Measurements from ENCODE around the gene TP53TG3. TPM values are rescaled to one million over a fixed set of nuclear protein-coding genes. Genes with fewer than 3 reads are reported as not detected.
"Not testable (repeated sequence)": the region's sequence is repeated elsewhere in the genome, so short reads cannot be mapped to it uniquely, and the experiment has no call there.

The TP53TG3 gene, protein sequence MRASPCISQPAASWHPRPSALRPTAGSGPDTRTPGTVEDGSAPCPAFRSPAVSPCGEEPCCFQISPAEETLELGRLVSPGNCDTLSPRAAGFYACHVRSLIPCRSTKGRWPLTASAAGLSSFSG
- total RNA-seq (ENCODE audit: low replicate concordance) = not detected in 2 replicates

DNA sequence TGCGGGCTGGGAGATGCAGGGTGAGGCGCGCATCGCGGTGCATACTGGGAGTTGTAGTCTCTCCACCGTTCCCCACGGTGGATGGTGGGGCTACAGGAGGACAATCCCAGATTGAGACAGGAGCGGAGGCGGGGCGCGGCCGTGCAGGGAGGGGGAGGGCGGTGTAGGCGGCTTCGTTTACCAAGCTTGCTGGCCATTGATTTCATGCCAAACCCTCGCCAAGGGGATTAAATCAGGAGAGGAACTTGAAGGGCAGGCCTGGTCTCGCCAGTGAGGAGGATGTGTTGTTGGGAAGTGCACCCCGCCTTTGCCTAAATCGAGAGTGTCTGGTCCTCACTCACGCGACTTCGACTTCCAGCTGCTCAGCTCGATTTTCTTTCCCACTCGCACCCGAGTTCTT is at the start of gene TP53TG3:
TP53TG3 (minus strand) TSS at position 101 of the 400 bp plus-strand sequence; CDS start at position 33, 68 bp downstream.
- DNase-seq (ENCODE audit: low read depth) = not testable (repeated sequence)

DNA sequence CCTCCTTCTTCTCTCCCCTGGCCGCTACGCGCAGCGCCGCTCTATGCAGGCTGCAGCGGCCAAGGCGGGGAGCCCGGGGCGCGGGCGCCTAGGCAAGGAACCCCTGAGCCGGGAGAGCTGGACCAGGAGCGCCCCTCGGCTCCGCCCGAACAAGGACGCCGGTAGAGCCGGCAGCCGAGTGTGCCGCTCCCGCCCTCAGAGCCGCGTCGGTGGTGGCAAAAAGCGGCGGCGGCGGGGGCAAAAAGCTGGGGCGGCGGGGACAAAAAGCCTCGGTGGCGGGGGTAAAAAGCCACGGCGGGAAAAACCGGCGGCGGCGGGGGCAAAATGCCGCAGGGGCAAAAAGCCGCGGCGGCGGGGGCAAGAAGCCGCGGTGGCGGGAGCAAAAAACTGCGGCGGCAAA is 25.1 kb downstream of the TP53TG3 start:
- H3K4me3 ChIP-seq (ENCODE audit: low read depth, low read length) = not testable (repeated sequence)

More for the DNA sequence above, at the start of gene TP53TG3:
- H3K4me3 ChIP-seq (ENCODE audit: low read depth, low read length) = not testable (repeated sequence)

DNA sequence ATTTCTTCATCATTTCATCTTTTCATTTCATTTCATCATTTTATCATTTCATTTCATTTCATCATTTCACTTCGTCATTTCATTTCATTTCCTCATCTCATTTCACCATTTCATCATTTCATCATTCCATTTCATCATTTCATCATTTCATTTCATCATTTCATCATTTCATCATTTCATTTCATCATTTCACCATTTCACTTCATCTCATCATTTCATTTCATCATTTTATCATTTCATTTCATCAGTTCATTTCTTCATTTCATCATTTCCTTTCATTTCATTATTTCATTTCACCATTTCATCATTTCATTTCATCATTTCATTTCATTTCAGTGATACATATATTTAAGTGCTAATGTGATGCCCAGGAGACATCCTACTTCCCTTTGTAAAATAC is 28.4 kb downstream of the TP53TG3 start:
- not testable (repeated sequence) for DNase-seq (ENCODE audit: low read depth); H3K4me3 ChIP-seq (ENCODE audit: low read depth, low read length)

More for the DNA sequence above, 25.1 kb downstream of the TP53TG3 start:
- not testable (repeated sequence) for DNase-seq (ENCODE audit: low read depth)

DNA sequence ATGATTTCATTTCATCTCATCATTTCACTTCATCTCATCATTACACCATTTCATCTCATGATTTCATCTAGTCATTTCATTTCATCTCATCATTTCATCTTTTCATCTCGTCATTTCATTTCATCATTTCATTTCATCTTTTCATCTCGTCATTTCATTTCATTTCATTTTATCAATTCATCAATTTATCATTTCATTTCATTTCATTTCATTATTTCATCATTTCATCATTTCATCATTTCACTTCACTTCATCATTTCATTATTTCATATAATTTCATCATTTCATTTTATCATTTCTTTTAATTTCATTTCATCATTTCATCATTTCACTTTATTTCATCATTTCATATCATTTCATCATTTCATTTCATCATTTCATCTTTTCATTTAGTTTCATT is 29.2 kb downstream of the TP53TG3 start:
- DNase-seq (ENCODE audit: low read depth) = not testable (repeated sequence)

DNA sequence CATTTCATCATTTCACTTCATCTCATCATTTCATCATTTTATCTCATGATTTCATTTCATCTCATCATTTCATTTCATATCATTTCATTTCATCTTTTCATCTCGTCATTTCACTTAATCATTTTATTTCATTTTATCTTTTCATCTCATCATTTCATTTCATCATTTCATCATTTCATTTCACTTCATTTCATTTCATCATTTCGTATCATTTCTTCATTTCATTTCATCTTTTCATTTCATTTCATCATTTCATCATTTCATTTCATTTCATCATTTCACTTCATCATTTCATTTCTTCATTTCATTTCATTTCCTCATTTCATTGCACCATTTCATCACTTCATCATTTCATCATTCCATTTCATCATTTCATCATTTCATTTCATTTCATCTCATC is 29.8 kb downstream of the TP53TG3 start:
- H3K4me3 ChIP-seq (ENCODE audit: low read depth, low read length); DNase-seq (ENCODE audit: low read depth): not testable (repeated sequence)

More for the DNA sequence above, 29.2 kb downstream of the TP53TG3 start:
- H3K4me3 ChIP-seq (ENCODE audit: low read depth, low read length) = not testable (repeated sequence)

DNA sequence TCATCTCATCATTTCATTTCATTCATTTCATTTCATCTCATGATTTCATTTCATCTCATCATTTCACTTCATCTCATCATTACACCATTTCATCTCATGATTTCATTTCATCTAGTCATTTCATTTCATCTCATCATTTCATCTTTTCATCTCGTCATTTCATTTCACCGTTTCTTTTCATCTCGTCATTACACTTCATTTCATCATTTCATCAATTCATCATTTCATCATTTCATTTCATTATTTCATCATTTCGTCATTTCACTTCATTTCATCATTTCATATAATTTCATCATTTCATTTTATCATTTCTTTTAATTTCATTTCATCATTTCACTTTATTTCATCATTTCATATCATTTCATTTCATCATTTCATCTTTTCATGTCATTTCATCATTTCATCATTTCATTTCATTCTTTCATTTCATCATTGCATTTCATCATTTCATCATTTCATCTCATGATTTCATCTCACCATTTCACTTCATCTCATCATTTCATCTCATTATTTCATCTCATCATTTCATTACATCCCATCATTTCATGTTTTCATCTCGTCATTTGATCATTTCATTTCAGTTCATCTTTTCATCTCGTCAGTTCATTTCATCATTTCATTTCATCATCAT is 30.6 kb downstream of the TP53TG3 start:
- not testable (repeated sequence) for DNase-seq (ENCODE audit: low read depth); H3K4me3 ChIP-seq (ENCODE audit: low read depth, low read length)

DNA sequence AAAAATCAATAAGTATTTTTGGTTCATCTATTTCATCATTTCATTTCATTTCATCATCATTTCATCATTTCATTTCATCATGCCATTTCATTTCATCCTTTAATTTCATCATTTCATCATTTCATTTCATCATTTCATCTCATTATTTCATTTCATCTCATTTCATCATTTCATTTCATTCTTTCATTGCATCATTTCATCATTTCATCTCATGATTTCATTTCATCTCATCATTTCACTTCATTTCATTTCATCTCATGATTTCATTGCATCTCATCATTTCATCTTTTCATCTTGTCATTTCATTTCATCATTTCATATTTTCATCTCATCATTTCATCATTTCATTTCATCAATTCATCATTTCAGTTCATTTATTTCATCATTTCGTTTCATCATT is 31.2 kb downstream of the TP53TG3 start:
- not testable (repeated sequence) for DNase-seq (ENCODE audit: low read depth); H3K4me3 ChIP-seq (ENCODE audit: low read depth, low read length)

DNA sequence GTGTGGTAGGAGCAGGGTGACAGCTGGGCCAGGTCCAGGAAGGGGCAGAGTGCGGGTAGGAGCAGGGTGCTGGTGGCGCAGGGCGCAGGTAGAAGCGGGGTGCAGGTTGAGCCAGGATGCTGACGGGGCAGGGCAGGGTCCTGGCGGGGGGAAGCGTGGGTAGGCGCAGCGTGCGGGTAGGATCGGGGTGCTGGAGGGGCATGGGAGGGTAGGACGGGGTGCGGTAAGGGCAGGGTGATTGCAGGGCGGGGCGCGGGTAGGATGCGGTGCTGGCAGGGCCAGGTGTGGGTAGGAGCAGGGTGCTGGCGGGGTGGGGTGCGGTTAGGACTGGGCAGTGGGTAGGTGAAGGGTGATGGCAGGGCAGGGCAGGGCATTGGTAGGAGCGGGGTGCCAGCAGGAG is 38.4 kb downstream of the TP53TG3 start:
- not testable (repeated sequence) for H3K4me3 ChIP-seq (ENCODE audit: low read depth, low read length); DNase-seq (ENCODE audit: low read depth)

DNA sequence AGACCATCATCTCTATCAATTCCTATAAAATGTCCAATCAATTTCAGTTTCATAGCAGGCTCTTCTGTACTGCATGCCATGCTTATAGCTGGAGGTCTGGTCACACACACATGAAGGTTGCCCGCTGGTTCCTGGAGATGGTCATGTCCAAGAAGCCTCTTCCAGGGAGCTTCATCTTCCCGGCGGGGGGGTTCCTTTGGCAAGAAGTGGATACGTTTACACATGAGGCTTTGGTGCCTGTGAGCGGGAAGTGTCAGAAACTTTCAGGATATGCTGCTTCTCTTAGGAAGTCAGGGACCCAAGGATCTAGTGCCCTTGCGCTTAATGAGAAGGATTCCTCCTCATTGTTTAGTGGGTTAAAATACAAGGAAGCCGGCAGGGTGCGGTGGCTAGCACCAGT is 43.9 kb downstream of the TP53TG3 start:
- not testable (repeated sequence) for DNase-seq (ENCODE audit: low read depth); H3K4me3 ChIP-seq (ENCODE audit: low read depth, low read length)

Small RNAs within 50 kb of the gene (small RNA-seq; reads per million reads assigned to genes)
- gene AC138907.6 = not detected

All from fibroblast of the aortic adventitia (primary cell).